NCI-H187 (cell line): ENCODE data around the gene TENT5D.
"Not testable (repeated sequence)": the region's sequence is repeated elsewhere in the genome, so short reads cannot be mapped to it uniquely, and the experiment has no call there.

ENCODE experiments used
- DNase-seq, 2 experiments: peaks; one replicate each; lab custom pipeline; 2025; lab: John Stamatoyannopoulos, UW

The TENT5D gene

DNA sequence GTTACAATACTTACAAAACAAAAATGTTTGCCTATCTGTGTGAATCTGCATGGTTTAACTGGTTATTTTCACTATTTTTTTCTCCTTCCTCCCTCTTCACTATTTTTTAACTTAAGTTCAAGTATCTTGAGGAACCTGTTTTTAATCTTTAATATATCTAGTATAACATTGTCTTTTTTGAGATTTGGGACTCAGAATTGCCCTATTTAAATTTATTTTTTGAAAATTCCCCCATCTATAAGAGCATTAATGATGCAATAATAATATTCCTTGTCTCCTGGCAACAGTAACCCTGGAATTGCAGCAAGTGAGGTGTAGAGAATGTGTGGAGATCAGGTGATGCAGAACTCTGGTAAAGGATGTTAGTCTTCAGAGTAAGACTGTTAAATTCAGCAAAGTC is at the start of gene TENT5D:
TENT5D (plus strand) TSS at position 301 of the 400 bp plus-strand sequence. CDS start 22,093 bp downstream, outside the sequence.
- no peak for DNase-seq

DNA sequence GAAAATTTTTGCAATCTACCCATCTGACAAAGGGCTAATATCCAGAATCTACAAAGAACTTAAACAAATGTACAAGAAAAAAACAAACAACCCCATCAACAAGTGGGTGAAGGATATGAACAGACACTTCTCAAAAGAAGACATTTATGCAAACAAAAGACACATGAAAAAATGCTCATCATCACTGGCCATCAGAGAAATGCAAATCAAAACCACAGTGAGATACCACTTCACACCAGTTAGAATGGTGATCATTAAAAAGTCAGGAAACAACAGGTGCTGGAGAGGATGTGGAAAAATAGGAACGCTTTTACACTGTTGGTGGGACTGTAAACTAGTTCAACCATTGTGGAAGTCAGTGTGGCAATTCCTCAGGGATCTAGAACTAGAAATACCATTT is 34.6 kb upstream of the TENT5D start:
- DNase-seq = not testable (repeated sequence)

- no peak for DNase-seq
These were observed 32.0 kb upstream of the TENT5D start for GRCh38 chrX:80388206-80388605.

DNA sequence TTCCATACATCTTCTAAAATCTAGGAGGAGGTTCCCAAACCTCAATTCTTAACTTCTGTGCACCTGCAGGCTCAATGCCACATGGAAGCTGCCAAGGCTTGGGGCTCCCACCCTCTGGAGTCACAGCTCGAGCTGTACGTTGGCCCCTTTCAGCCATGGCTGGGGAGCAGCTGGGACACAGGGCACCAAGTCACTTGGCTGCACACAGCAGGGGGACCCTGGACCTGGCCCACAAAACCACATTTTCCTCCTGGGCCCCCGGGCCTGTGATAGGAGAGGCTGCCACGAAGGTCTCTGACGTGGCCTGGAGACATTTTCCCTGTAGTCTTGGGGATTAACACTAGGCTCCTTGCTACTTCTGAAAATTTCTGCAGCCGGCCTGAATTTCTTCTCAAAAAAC is 8.2 kb upstream of the TENT5D start:
- DNase-seq = no peak

DNA sequence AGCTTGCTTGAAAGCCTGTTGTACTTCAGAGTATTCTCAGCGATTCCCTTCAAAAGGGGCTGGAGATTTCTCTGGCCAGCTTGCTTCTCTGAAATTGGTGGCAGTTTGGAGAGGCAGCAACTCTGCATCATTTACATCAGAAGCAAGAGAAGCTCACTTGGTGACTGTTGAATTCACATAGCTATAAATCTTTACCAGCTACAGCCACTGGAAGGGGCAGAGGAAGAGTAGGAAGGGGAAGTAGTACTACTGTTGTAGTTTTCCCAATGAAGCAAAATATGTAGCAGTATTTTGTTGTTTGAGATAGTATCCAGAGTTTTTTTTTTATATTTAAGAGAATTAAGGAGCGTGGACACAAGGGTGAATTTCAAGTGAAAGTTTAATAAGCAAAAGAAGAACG is 2.8 kb downstream of the TENT5D start:
- no peak for DNase-seq

GRCh38 chrX:80423744-80424143 is 3.5 kb downstream of the TENT5D start:
- DNase-seq = no peak

DNA sequence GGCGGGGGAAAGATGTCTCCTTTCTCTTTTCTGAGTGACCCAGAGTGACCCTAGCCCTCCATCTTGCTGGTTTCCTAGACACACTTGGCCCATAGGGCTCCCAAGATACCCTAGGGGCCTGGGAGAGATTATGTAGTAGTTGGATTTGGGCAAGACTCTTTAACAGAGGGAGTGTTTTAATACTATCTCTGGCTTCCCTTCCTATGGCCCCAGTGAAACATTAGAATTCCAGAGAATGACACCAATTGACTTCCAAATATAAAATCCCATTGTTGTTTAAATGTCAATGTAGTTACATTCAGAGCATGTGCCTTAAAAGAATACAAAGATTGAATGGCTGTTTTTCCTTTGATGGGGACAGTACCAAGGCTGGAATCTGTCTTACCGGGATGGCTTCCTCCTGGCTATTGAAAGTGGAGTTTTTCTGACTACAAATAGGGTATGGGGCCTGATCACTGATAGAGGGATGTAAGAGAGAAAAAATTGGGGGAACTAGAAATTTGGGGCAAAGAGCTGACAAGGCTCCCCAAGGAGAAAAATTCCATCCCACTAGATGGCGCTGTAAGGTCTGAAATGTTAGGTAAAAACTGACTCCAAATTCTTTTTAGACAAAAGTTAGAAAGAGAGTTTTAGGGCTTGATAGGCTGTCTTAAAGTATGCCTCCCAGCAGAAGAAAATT is 10.7 kb downstream of the TENT5D start:
- no peak for DNase-seq

GRCh38 chrX:80431505-80431832 is 11.2 kb downstream of the TENT5D start:
- no peak for DNase-seq

GRCh38 chrX:80432441-80432840 is 12.2 kb downstream of the TENT5D start:
- DNase-seq = no peak

DNA sequence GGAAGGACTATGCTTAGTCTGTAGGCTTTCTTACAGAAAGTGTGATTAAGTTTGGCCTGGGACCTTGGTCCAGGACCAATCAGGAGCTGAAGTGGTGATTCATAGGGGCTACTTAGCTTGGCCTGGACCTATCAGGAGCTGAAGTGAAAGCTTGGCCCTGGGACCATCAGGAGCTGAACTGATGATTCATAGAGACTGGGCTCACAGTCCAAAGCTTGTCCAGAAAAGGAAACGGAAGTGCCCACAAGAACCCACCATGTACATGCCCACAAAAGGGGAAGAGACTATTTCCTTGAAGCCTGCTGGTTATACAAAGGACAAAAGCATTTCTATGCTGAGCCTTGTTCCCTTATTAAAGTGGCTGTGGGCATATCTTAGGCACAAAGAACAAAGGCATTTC is 12.6 kb downstream of the TENT5D start:
- no peak for DNase-seq

- not testable (repeated sequence) for DNase-seq
These were observed 47.9 kb downstream of the TENT5D start for GRCh38 chrX:80468166-80468565.

- DNase-seq = no peak
These were observed 51.3 kb downstream of the TENT5D start for GRCh38 chrX:80471582-80471981.

DNA sequence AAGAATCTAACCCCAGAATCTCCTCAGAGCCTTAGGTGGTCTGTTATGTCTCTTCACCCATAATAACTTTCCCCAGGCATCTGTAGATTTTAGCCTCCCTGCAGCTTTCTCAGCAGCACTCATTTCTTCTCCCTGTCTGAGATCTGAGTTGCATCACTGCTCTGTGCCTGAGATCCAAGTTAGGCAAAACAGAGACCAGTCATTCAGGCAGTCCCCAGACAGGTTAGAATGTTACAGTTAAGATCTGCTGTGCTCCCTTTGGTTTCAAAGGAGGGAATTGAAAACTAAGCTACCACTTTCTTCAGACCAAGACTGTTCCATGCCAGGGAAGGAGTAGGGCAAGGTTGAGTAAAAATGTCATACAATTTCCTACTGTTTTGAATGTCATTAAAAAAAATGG is 65.3 kb downstream of the TENT5D start:
- DNase-seq = no peak

DNA sequence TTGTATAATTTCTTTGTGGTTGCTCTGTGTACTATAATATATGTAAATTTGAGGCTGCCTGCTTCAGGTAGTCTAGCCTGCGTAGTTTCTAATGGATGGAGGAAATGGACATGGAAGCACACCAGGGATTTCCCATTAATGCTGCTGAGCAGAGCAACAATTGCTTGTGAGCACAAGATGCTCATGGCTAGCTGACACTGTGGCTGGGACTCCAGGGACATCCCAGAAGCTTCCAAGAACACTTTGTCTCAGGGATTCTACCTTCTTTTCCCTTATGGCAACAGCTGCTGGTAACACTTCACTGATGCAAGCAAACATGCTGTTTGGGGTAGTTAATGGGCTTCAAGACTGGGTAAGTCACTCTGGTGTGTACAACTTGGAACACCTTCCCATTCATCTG is 66.1 kb downstream of the TENT5D start:
- no peak for DNase-seq

DNA sequence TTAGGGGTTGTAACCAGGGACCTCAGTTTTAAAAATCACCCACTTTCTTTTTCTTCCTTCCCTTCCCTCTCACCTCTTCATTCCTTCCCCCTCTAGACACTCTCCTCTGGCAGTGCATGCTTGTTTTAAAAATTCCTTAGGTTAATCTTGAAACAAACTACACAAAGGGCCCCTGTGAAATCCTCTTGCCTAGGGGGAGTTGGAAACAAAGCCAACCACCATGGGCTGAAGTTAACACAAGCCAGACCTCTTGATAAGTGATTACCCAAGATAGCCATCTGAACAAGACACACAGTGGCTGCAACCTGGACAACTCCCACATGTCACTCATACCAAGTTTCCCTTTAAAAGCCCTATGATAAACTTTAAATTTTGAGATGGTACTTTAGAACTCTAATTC is 68.9 kb downstream of the TENT5D start:
- DNase-seq = no peak
